Endothelial cell of umbilical vein (primary cell): ENCODE results near the gene SLC19A1. TPM values are rescaled to one million over a fixed set of nuclear protein-coding genes. Genes with fewer than 3 reads are reported as not detected.

Source experiments
- BruUV-seq: library from RNA; stranded (reverse); fragments of 400-500 nt; replicated peaks from 2 replicates; lab custom pipeline; 2021; lab: Mats Ljungman, UMichigan
- CTCF ChIA-PET: fragments of 300-600, 350-600 bp; sonication (Branson Sonifier 250); formaldehyde crosslinking; loops from one replicate; lab custom pipeline; 2021; ENCODE audit warnings: antibody characterized with exemption, inconsistent platforms; lab: Charles Lee
- POLR2A ChIA-PET: fragments of 300-600, 350-600 bp; sonication (Branson Sonifier 250); formaldehyde crosslinking; loops from one replicate; lab custom pipeline; 2021; ENCODE audit warnings: antibody characterized with exemption, inconsistent platforms; lab: Charles Lee
- DNase-seq: peaks from one replicate; pipeline ENCODE4 v3.0.0-alpha.2; 2011; ENCODE audit warnings: low read depth, low spot score
- FAIRE-seq: peaks from 2 replicates; lab custom pipeline; 2011; peaks lifted over from hg19 to GRCh38; lab: Jason Lieb, UNC
- H2AFZ ChIP-seq: 2 replicates; pipeline ENCODE4 v1.6.0; 2012; ENCODE audit warnings: low read depth, low read length, control low read depth, inconsistent platforms
- H3K27ac ChIP-seq: 2 replicates; pipeline ENCODE4 v1.5.1; 2011; ENCODE audit warnings: low read depth, mild to moderate bottlenecking, control low read depth, low read length, moderate library complexity; ENCODE audit not compliant: insufficient read depth
- H3K27me3 ChIP-seq, 2 experiments: 2 replicates each; pipeline versions ENCODE4 v1.6.0 to v1.6.1; 2011; ENCODE audit warnings: low read length in 2 of 2, mixed read lengths in 1 of 2; ENCODE audit not compliant: control insufficient read depth in 2 of 2, insufficient read depth in 2 of 2
- H3K36me3 ChIP-seq, 2 experiments: 2 replicates in 1 of 2; 3 replicates in 1 of 2; pipeline ENCODE4 v1.5.1; 2011; ENCODE audit warnings: low read length in 2 of 2, mild to moderate bottlenecking in 1 of 2, moderate library complexity in 1 of 2; ENCODE audit not compliant: control insufficient read depth in 2 of 2, insufficient read depth in 2 of 2; ENCODE audit errors: extremely low read depth in 1 of 2
- H3K4me1 ChIP-seq: 3 replicates; pipeline ENCODE4 v1.5.1; 2011; ENCODE audit warnings: mild to moderate bottlenecking, low read length; ENCODE audit not compliant: control insufficient read depth, insufficient read depth; ENCODE audit errors: extremely low read depth
- H3K4me2 ChIP-seq: 2 replicates; pipeline ENCODE4 v1.6.1; 2011; ENCODE audit warnings: low read length, control low read depth, mixed read lengths; ENCODE audit not compliant: insufficient read depth
- H3K4me3 ChIP-seq, 3 experiments: fragments of 200-600 bp in 1 of 3; sonication (generic), shearing (Covaris generic) in 1 of 3; replicated peaks in 1 of 3; 2 replicates each; pipeline ENCODE4 v1.5.1; 2011 to 2016; ENCODE audit warnings: control low read depth in 3 of 3, low read length in 3 of 3, mild to moderate bottlenecking in 2 of 3, inconsistent platforms in 1 of 3, low read depth in 1 of 3, moderate library complexity in 1 of 3; ENCODE audit not compliant: insufficient read depth in 1 of 3
- H3K79me2 ChIP-seq: 2 replicates; pipeline ENCODE4 v1.6.0; 2012; ENCODE audit warnings: low read length, inconsistent platforms; ENCODE audit not compliant: control insufficient read depth, insufficient read depth
- H3K9ac ChIP-seq: replicated peaks from 2 replicates; pipeline ENCODE3; 2011; ENCODE audit warnings: low read length, control low read depth; ENCODE audit not compliant: insufficient read depth; ENCODE audit errors: extremely low read depth
- H3K9me1 ChIP-seq: replicated peaks from 3 replicates; pipeline ENCODE4 v1.6.0; 2011; ENCODE audit warnings: mild to moderate bottlenecking, low read length; ENCODE audit not compliant: control insufficient read depth, insufficient read depth; ENCODE audit errors: extremely low read depth
- H3K9me3 ChIP-seq: replicated peaks from 2 replicates; pipeline ENCODE4 v1.5.1; 2012; ENCODE audit warnings: low read length, inconsistent platforms; ENCODE audit not compliant: control insufficient read depth, insufficient read depth
- H4K20me1 ChIP-seq: replicated peaks from 2 replicates; pipeline ENCODE3; 2011; ENCODE audit warnings: mild to moderate bottlenecking, low read length; ENCODE audit not compliant: control insufficient read depth, insufficient read depth; ENCODE audit errors: extremely low read depth
- CTCF ChIP-seq, 2 donors: IDR thresholded peaks; 1 replicate in 1 of 2; 2 replicates in 1 of 2; pipeline ENCODE4 v1.5.1; 2011; ENCODE audit warnings: low read length in 2 of 2, mild to moderate bottlenecking in 2 of 2, moderate library complexity in 2 of 2, control low read depth in 1 of 2, inconsistent platforms in 1 of 2, low read depth in 1 of 2; ENCODE audit not compliant: insufficient read depth in 1 of 2; ENCODE audit errors: extremely low read depth in 1 of 2
- EZH2 ChIP-seq: IDR thresholded peaks from 2 replicates; pipeline ENCODE4 v1.6.1; 2012; ENCODE audit warnings: borderline replicate concordance, low read depth, mild to moderate bottlenecking, moderate library complexity, low read length, inconsistent platforms; ENCODE audit not compliant: severe bottlenecking
- FOS ChIP-seq: IDR thresholded peaks from 2 replicates; pipeline ENCODE4 v1.6.1; 2011; ENCODE audit warnings: mild to moderate bottlenecking, low read length, moderate library complexity, borderline replicate concordance; ENCODE audit not compliant: insufficient read depth
- GATA2 ChIP-seq: IDR thresholded peaks from 2 replicates; pipeline ENCODE4 v1.7.0; 2011; ENCODE audit warnings: low read depth, mild to moderate bottlenecking, moderate library complexity, mixed read lengths, low read length; ENCODE audit not compliant: insufficient read length, insufficient read depth
- JUN ChIP-seq: IDR thresholded peaks from 2 replicates; pipeline ENCODE4 v1.6.1; 2011; ENCODE audit warnings: borderline replicate concordance, low read depth; ENCODE audit not compliant: insufficient read length, insufficient read depth
- MAX ChIP-seq: IDR thresholded peaks from 2 replicates; pipeline ENCODE4 v1.6.1; 2011; ENCODE audit not compliant: insufficient read depth, insufficient read length
- MYC ChIP-seq: IDR thresholded peaks from one replicate; pipeline ENCODE4 v1.6.1; 2011; ENCODE audit warnings: mild to moderate bottlenecking, low read depth, low read length
- POLR2A ChIP-seq: IDR thresholded peaks from 2 replicates; pipeline ENCODE4 v1.6.1; 2012; ENCODE audit warnings: low read depth, mild to moderate bottlenecking, control low read depth, low read length
- POLR2AphosphoS5 ChIP-seq: IDR thresholded peaks from 2 replicates; pipeline ENCODE4 v1.6.1; 2012; ENCODE audit warnings: low read depth, mild to moderate bottlenecking, control low read depth, low read length, moderate library complexity; ENCODE audit not compliant: insufficient read depth
- dilution Hi-C: fragments of 300-500 bp; cut with MboI; formaldehyde crosslinking; loops from one replicate; pipeline ENCODE4 v1.15.0; 2019; ENCODE audit warnings: low sequenced_read_pairs; ENCODE audit not compliant: extremely low pct_ligation_motif_present
- intact Hi-C: fragments of 100-400 bp; cut with micrococcal nuclease; formaldehyde crosslinking; loops from one replicate; pipeline ENCODE4 v1.10.0; 2022
- polyA plus RNA-seq, 4 experiments: library from polyadenylated mRNA; depleted of rRNA in 3 of 4; stranded (reverse) in 3 of 4; unstranded in 1 of 4; fragments of >200 nt; gene quantifications; 2 replicates each; pipeline versions ENCODE4 v1.2.1 to v1.2.3, GENCODE V29; 2011 to 2012; ENCODE audit warnings: missing spikeins in 1 of 4
- total RNA-seq: library from RNA; stranded (reverse); gene quantifications from 2 replicates; pipeline ENCODE4 v1.2.3, GENCODE V29; 2021

SLC19A1 gene
- total and polyA plus RNA-seq, 2 donors (not counting 3 experiments of a cell fraction or from before 2014, with no cell fraction given) = 36.3 to 54.6 TPM

- peaks cover 4 to 10% of the 10 kb centered on the region in 2 experiments for H3K36me3 ChIP-seq
- no peak for DNase-seq
- no peak for FAIRE-seq
- no peak overlapping the region for H2AFZ ChIP-seq
- no peak overlapping the region for H3K4me3 ChIP-seq
- ChIA-PET CTCF (no interaction called here), POLR2A (no interaction called here)
- H3K4me1 ChIP-seq = peaks cover 22% of the 10 kb centered on the region
- H3K9me3 ChIP-seq = no peaks in the 10 kb centered on the region
- no peak overlapping the region for H3K9ac ChIP-seq
- no peak overlapping the region for H3K27ac ChIP-seq
- intact Hi-C loops (loop anchor here (10.0 kb wide), 1 partner anchor 65 kb away; no protein-coding TSS in a partner anchor), dilution Hi-C loops (no loop called here)
- BruUV-seq = no TSS peak
- H3K79me2 ChIP-seq = peaks cover 40% of the 10 kb centered on the region
- no peaks in the 10 kb centered on the region for H3K27me3 ChIP-seq
- no peaks in the 10 kb centered on the region for H3K9me1 ChIP-seq
- H3K4me2 ChIP-seq = no peak overlapping the region
- H4K20me1 ChIP-seq = no peaks in the 10 kb centered on the region
- TF ChIP-seq GATA2 = no peak
- no peak for TF ChIP-seq FOS
- TF ChIP-seq JUN = no peak
- TF ChIP-seq EZH2 = no peak
- TF ChIP-seq POLR2AphosphoS5 = no peak
- no peak for TF ChIP-seq CTCF (IDR thresholded peaks at IDR 0.05; ENCODE audit: extremely low read depth in 1 of 2, insufficient read depth in 1 of 2, low read depth in 1 of 2, low read length in 2 of 2)
- TF ChIP-seq MYC = no peak
- no peak for TF ChIP-seq MAX
- TF ChIP-seq POLR2A = no peak
These were observed 72.8 kb downstream of the SLC19A1 start for GRCh38 chr21:45469273-45470086.
